ENCODE data around the gene INAFM1. TPM values are rescaled to one million over a fixed set of nuclear protein-coding genes. Genes with fewer than 3 reads are reported as not detected.

INAFM1 gene
- total and polyA plus RNA-seq, 9 of the 15 experiments (the other 6 are each of a cell fraction or from before 2014, with no cell fraction given), result 0.71 to 30.9 (median 3.1) TPM

- no peak for TF ChIP-seq MLLT1 (IDR thresholded peaks at IDR 0.05)
- no peak for TF ChIP-seq MCM7 (IDR thresholded peaks at IDR 0.05)
- no peak for TF ChIP-seq ZNF133 (CRISPR knock-in tag; IDR thresholded peaks at IDR 0.05)
- TF ChIP-seq DMBX1 (CRISPR knock-in tag; IDR thresholded peaks at IDR 0.05; ENCODE audit: borderline replicate concordance), result no peak
- TF ChIP-seq HMG20B (CRISPR knock-in tag; IDR thresholded peaks at IDR 0.05), result no peak
- no peak for TF ChIP-seq STAG1 (CRISPR knock-in tag; IDR thresholded peaks at IDR 0.05; ENCODE audit: borderline replicate concordance)
- 0 out of 2 replicates have a peak, but pooled peaks have one; percentile 32 for TF ChIP-seq ZNF592 (IDR thresholded peaks at IDR 0.05)
- no peak for TF ChIP-seq E2F4 (CRISPR knock-in tag; IDR thresholded peaks at IDR 0.05; ENCODE audit: low read depth)
- TF ChIP-seq CLOCK (CRISPR knock-in tag; IDR thresholded peaks at IDR 0.05; ENCODE audit: borderline replicate concordance), result no peak
- no peak for TF ChIP-seq RFX5 (IDR thresholded peaks at IDR 0.05; ENCODE audit: low read depth, low read length)
- no peak for TF ChIP-seq CEBPB (tag; IDR thresholded peaks at IDR 0.05)
- TF ChIP-seq BHLHE40 (IDR thresholded peaks at IDR 0.05; ENCODE audit: low read length), result no peak
- no peak for TF ChIP-seq TAF9B (IDR thresholded peaks at IDR 0.05; ENCODE audit: partially characterized antibody)
- TF ChIP-seq JUND (IDR thresholded peaks at IDR 0.05; ENCODE audit: borderline replicate concordance, low read depth, low read length), result 0 out of 2 replicates have a peak, but pooled peaks have one; percentile 34
- no peak; the same call in 2 of the 3 replicates for TF ChIP-seq JUND (tag; IDR thresholded peaks at IDR 0.05; ENCODE audit: borderline replicate concordance, low read depth, low read length)
- peak in 1 of 2 experiments; percentile 3; a peak in 1 of 4 replicates for TF ChIP-seq SIX5 (IDR thresholded peaks at IDR 0.05; ENCODE audit: borderline replicate concordance in 1 of 2, insufficient read depth in 1 of 2, low read depth in 1 of 2, low read length in 2 of 2)
- TF ChIP-seq NCOA1 (IDR thresholded peaks at IDR 0.05; ENCODE audit: low read depth), result no peak
- TF ChIP-seq SMARCC2 (IDR thresholded peaks at IDR 0.05; ENCODE audit: low read depth), result no peak
Measured at GRCh38 chr19:47275791-47276461, 1.2 kb downstream of the INAFM1 start (continued).

All from K562 (cell line).